ENCODE results near the gene RASAL3.
A peak's percentile ranks its signal among the peaks of the same experiment; 100 is the strongest.

The RASAL3 gene

GRCh38 chr19:15448778-15449619 is 15.3 kb downstream of the RASAL3 start:
- H3K36me3 Mint-ChIP-seq, result peaks cover 14% of the 10 kb centered on the region
- ATAC-seq (ENCODE audit: low read depth), result peak; percentile 7
- H3K27me3 Mint-ChIP-seq, result no peaks in the 10 kb centered on the region
- no peaks in the 10 kb centered on the region for H3K9me3 Mint-ChIP-seq
- DNase-seq (ENCODE audit: low spot score in 2 of 2), result peak in 1 of 2 donors; percentile 34
- H3K27ac Mint-ChIP-seq, result peak overlapping the region; percentile 82
- peaks cover 21% of the 10 kb centered on the region for H3K4me1 Mint-ChIP-seq
- H3K4me3 Mint-ChIP-seq, result peak overlapping the region; percentile 77

- no peak for ATAC-seq (ENCODE audit: low read depth)
- Mint-ChIP-seq H3K27ac (peak overlapping the region; percentile 82), H3K36me3 (peaks cover 7% of the 10 kb centered on the region), H3K4me1 (peaks cover 18% of the 10 kb centered on the region), H3K4me3 (peak overlapping the region; percentile 77), H3K9me3 (no peaks in the 10 kb centered on the region), H3K27me3 (no peaks in the 10 kb centered on the region)
- DNase-seq (ENCODE audit: low spot score in 2 of 2), result no peak
Observed at GRCh38 chr19:15448044-15448777, 16.1 kb downstream of the RASAL3 start.

GRCh38 chr19:15447057-15447456 is 17.3 kb downstream of the RASAL3 start:
- H3K27ac Mint-ChIP-seq, result peak overlapping the region; percentile 8
- no peak overlapping the region for H3K4me3 Mint-ChIP-seq
- ATAC-seq (ENCODE audit: low read depth) (no peak), DNase-seq (ENCODE audit: low spot score in 2 of 2) (no peak)
- peaks cover 2% of the 10 kb centered on the region for H3K36me3 Mint-ChIP-seq
- H3K27me3 Mint-ChIP-seq, result no peaks in the 10 kb centered on the region
- H3K4me1 Mint-ChIP-seq, result peaks cover 18% of the 10 kb centered on the region
- no peaks in the 10 kb centered on the region for H3K9me3 Mint-ChIP-seq

DNA sequence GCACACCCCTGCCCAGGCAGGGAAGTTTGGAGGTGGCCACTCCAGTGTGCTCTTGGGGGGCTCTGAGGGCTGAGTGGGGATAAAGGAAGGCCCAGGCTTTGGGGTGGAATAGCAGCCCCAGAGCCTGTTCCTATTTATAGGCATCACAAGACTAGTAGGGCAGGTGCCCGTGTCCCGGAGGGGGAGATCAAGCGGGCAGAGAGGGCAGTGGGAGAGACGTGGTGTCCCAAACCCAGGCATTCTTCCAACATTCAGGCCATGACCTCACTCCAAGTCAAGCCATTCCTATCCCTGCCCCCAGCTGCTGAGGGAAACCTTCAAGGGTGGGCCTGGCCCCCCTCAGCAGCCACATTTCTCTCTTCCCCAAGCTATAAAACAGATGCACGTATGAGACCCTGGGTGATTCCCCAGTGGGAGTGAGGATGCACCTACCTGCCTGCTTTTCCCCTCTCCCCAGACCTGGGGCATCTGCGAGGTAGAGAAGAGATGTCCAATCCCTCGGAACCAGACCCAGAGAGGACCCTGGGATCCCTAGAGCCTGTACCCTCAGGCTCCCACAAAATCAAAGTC is 18.5 kb downstream of the RASAL3 start:
- H3K9me3 Mint-ChIP-seq, result no peaks in the 10 kb centered on the region
- no peaks in the 10 kb centered on the region for H3K36me3 Mint-ChIP-seq
- H3K27me3 Mint-ChIP-seq, result no peaks in the 10 kb centered on the region
- H3K4me1 Mint-ChIP-seq, result peaks cover 18% of the 10 kb centered on the region
- no peak overlapping the region for H3K27ac Mint-ChIP-seq
- DNase-seq (ENCODE audit: low spot score in 2 of 2), result no peak
- no peak overlapping the region for H3K4me3 Mint-ChIP-seq
- ATAC-seq (ENCODE audit: low read depth), result no peak

DNA sequence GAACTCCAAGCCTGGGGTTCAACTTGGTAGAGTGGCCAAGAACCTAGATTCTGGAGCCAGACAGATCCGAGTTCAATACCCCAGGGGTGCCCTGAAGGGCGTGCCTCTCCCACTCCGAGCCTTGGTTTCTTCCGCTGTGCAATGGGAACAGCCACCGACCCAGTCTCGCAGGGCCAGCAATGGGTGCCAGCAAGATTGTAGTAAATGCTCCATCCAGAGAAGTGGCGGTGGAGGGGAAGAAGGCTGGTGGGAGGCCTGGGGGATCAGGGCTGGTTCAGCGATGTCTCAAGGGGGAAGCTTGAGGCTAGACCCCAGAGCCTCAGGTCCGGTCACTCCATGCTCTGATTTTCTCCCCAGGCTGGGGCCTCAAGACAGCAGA is 19.1 kb downstream of the RASAL3 start:
- Mint-ChIP-seq H3K27me3 (no peaks in the 10 kb centered on the region), H3K4me3 (no peak overlapping the region), H3K9me3 (no peaks in the 10 kb centered on the region), H3K27ac (no peak overlapping the region), H3K4me1 (peaks cover 12% of the 10 kb centered on the region), H3K36me3 (no peaks in the 10 kb centered on the region)
- no peak for DNase-seq (ENCODE audit: low spot score in 2 of 2)
- ATAC-seq (ENCODE audit: low read depth), result no peak

- ATAC-seq (ENCODE audit: low read depth), result no peak
- Mint-ChIP-seq H3K27ac (no peak overlapping the region), H3K4me3 (no peak overlapping the region)
Observed at GRCh38 chr19:15444505-15445226, 19.7 kb downstream of the RASAL3 start.

GRCh38 chr19:15443838-15444237 is 20.5 kb downstream of the RASAL3 start:
- DNase-seq (ENCODE audit: low spot score in 2 of 2) (no peak), ATAC-seq (ENCODE audit: low read depth) (no peak)
- no peak overlapping the region for H3K4me3 Mint-ChIP-seq
- H3K27me3 Mint-ChIP-seq, result no peaks in the 10 kb centered on the region
- no peaks in the 10 kb centered on the region for H3K36me3 Mint-ChIP-seq
- no peaks in the 10 kb centered on the region for H3K9me3 Mint-ChIP-seq
- H3K4me1 Mint-ChIP-seq, result peaks cover 10% of the 10 kb centered on the region
- no peak overlapping the region for H3K27ac Mint-ChIP-seq

More at GRCh38 chr19:15444505-15445226, 19.7 kb downstream of the RASAL3 start:
- no peak for DNase-seq (ENCODE audit: low spot score in 2 of 2)
- Mint-ChIP-seq H3K36me3 (no peaks in the 10 kb centered on the region), H3K4me1 (peaks cover 11% of the 10 kb centered on the region), H3K9me3 (no peaks in the 10 kb centered on the region), H3K27me3 (no peaks in the 10 kb centered on the region)

GRCh38 chr19:15443325-15443724 is 21.0 kb downstream of the RASAL3 start:
- no peak for DNase-seq (ENCODE audit: low spot score in 2 of 2)
- H3K27me3 Mint-ChIP-seq, result no peaks in the 10 kb centered on the region
- H3K4me3 Mint-ChIP-seq, result no peak overlapping the region
- no peaks in the 10 kb centered on the region for H3K9me3 Mint-ChIP-seq
- ATAC-seq (ENCODE audit: low read depth), result no peak
- H3K36me3 Mint-ChIP-seq, result no peaks in the 10 kb centered on the region
- H3K27ac Mint-ChIP-seq, result no peak overlapping the region
- H3K4me1 Mint-ChIP-seq, result peaks cover 5% of the 10 kb centered on the region

DNA sequence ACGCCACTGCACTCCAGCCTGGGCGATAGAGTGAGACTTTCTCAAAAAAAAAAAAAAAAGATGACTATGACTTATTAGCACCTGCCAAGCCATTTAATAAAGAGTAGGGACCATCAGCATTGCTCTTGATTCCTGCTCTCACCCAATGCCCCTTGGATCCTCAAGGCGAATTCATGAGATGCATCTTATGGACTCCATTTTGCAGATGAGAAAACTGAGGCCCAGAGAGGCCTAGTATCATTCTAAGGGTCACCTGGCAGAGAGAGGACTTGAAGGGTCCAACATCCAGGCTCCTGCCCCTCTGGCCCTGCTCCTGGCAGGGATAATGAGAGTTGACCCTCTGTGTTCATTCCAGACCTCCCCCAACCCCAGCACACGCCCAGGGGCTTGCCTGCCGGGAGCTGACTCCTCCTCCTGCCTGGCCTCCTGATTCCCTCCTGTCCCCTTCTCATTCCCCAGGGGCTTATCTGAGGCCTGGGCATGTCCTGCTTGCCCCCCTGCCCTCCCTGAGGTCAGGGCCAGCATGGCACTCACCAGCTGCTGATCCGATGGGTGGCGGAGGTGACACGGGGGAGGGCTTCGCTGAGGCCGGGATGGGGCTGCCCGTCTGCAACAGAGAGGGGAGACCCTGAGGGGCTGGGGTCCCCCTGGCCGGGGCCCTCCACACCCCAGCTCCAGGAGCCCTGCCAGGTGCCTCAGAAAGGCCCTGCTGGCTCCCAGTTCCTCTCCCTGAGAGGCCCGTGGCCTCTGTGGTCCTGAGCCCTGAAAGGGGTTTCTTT is 22.0 kb downstream of the RASAL3 start:
- H3K9me3 Mint-ChIP-seq, result no peaks in the 10 kb centered on the region
- DNase-seq (ENCODE audit: low spot score in 2 of 2) (no peak), ATAC-seq (ENCODE audit: low read depth) (no peak)
- no peak overlapping the region for H3K4me3 Mint-ChIP-seq
- no peaks in the 10 kb centered on the region for H3K36me3 Mint-ChIP-seq
- H3K27me3 Mint-ChIP-seq, result no peaks in the 10 kb centered on the region
- peaks cover 3% of the 10 kb centered on the region for H3K4me1 Mint-ChIP-seq
- H3K27ac Mint-ChIP-seq, result no peak overlapping the region

- ATAC-seq (ENCODE audit: low read depth) (no peak), DNase-seq (ENCODE audit: low spot score in 2 of 2) (no peak)
- Mint-ChIP-seq H3K9me3 (no peaks in the 10 kb centered on the region), H3K27ac (no peak overlapping the region), H3K4me3 (no peak overlapping the region), H3K4me1 (no peaks in the 10 kb centered on the region), H3K27me3 (no peaks in the 10 kb centered on the region), H3K36me3 (no peaks in the 10 kb centered on the region)
Observed at GRCh38 chr19:15441317-15441716, 23.0 kb downstream of the RASAL3 start.

- no peaks in the 10 kb centered on the region for H3K27me3 Mint-ChIP-seq
- H3K4me1 Mint-ChIP-seq, result no peaks in the 10 kb centered on the region
- no peaks in the 10 kb centered on the region for H3K9me3 Mint-ChIP-seq
- H3K36me3 Mint-ChIP-seq, result no peaks in the 10 kb centered on the region
- ATAC-seq (ENCODE audit: low read depth) (no peak), DNase-seq (ENCODE audit: low spot score in 2 of 2) (no peak)
- H3K27ac Mint-ChIP-seq, result no peak overlapping the region
- H3K4me3 Mint-ChIP-seq, result no peak overlapping the region
Observed at GRCh38 chr19:15439821-15440641, 24.3 kb downstream of the RASAL3 start.

DNA sequence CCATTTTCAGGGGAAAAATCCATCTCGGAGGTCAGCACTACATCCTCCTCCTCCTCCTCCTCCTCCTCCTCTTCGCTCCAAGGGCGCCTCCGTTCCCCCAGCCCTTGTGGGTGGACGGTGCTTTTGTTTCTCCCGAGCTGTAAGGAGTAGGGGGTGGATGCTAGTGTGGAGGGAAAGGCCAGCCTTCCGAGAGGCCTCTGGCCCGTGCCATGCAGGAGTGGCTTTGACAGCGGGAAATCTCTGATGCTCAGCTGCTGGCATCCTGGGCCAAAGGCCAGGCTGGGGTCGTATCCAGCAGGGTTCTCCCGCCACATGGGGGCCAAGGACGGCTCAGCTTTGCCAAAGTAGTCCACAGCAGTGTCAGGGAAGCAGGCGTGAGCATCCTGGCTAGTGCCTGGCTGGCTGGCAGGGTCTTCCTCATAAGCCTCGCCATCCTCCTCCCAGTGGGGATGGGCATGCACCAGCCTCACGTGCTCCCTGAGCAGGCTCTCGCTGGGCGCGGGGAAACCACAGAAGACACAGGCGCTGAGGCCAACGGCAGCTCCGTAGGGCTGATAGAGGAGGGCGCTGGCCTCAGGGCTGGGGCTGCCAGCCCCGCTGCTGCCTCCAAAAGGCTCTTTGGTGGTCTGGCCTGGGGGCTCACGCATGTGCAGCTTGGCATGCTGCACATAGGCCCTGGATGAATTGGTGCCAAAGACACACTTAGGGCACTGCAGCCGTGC is 25.1 kb downstream of the RASAL3 start:
- H3K27me3 Mint-ChIP-seq, result no peaks in the 10 kb centered on the region
- no peaks in the 10 kb centered on the region for H3K9me3 Mint-ChIP-seq
- no peaks in the 10 kb centered on the region for H3K4me1 Mint-ChIP-seq
- no peak overlapping the region for H3K4me3 Mint-ChIP-seq
- ATAC-seq (ENCODE audit: low read depth) (no peak), DNase-seq (ENCODE audit: low spot score in 2 of 2) (no peak)
- no peaks in the 10 kb centered on the region for H3K36me3 Mint-ChIP-seq
- no peak overlapping the region for H3K27ac Mint-ChIP-seq
